Nephron (organoid): Measurements from ENCODE around the gene RELCH.

Source experiments
- H3K27ac Mint-ChIP-seq, 3 experiments: 2 replicates each; pipeline ENCODE4 v1.8.0; 2020; ENCODE audit warnings: mixed read lengths in 3 of 3, mild to moderate bottlenecking in 2 of 3, moderate library complexity in 1 of 3
- H3K27me3 Mint-ChIP-seq: 2 replicates; pipeline ENCODE4 v1.8.0; 2021; ENCODE audit warnings: low read depth, mild to moderate bottlenecking, moderate library complexity, mixed read lengths
- H3K36me3 Mint-ChIP-seq: 2 replicates; pipeline ENCODE4 v1.8.0; 2020; ENCODE audit warnings: low read depth, mixed read lengths
- H3K4me1 Mint-ChIP-seq: 2 replicates; pipeline ENCODE4 v1.8.0; 2020; ENCODE audit warnings: mixed read lengths
- H3K4me3 Mint-ChIP-seq, 3 experiments: 2 replicates each; pipeline ENCODE4 v1.8.0; 2020; ENCODE audit warnings: mild to moderate bottlenecking in 3 of 3, mixed read lengths in 3 of 3, moderate library complexity in 2 of 3
- H3K9me3 Mint-ChIP-seq: 2 replicates; pipeline ENCODE4 v1.8.0; 2020; ENCODE audit warnings: mixed read lengths
- CTCF ChIP-seq, 3 experiments: fragments of 200-600 bp; sonication (generic); IDR thresholded peaks; one replicate each; pipeline ENCODE4 v1.5.0; 2021; ENCODE audit warnings: antibody characterized with exemption in 3 of 3; ENCODE audit not compliant: unreplicated experiment in 3 of 3

RELCH gene

GRCh38 chr18:62330650-62331049 lies 143.6 kb downstream of the RELCH start:
- peaks cover 6% of the 10 kb centered on the region for H3K4me1 Mint-ChIP-seq
- H3K27ac Mint-ChIP-seq: no peak overlapping the region
- no peak overlapping the region for H3K4me3 Mint-ChIP-seq
- no peak for TF ChIP-seq CTCF (IDR thresholded peaks at IDR 0.05; ENCODE audit: unreplicated experiment in 3 of 3)
- H3K27me3 Mint-ChIP-seq: peaks cover 67% of the 10 kb centered on the region
- H3K9me3 Mint-ChIP-seq: no peaks in the 10 kb centered on the region
- no peaks in the 10 kb centered on the region for H3K36me3 Mint-ChIP-seq

- Mint-ChIP-seq H3K4me3 (no peak overlapping the region), H3K27me3 (peaks cover 59% of the 10 kb centered on the region), H3K36me3 (no peaks in the 10 kb centered on the region), H3K9me3 (no peaks in the 10 kb centered on the region), H3K4me1 (no peaks in the 10 kb centered on the region), H3K27ac (no peak overlapping the region)
- no peak for TF ChIP-seq CTCF (IDR thresholded peaks at IDR 0.05; ENCODE audit: unreplicated experiment in 3 of 3)
Observed at GRCh38 chr18:62331581-62332356, 144.7 kb downstream of the RELCH start.

DNA sequence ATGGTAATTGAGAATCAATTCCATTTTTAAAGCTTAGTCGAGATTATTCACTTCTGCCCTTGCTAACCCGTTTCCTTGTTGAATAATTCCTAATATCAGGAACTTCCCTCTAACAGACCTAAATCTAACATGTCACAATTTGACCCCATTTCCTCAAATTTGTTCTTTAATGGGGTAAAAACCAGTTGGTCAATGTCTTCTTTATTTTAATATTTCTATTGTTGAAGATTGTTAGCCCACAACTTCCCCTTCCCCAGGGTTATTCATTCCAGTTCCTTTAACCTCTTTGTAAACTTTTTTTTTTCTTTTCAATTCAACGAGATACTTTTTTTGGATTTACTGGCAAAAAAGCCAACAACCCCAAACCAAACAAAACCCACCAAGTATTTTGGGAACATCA lies 145.4 kb downstream of the RELCH start:
- H3K27me3 Mint-ChIP-seq: peaks cover 53% of the 10 kb centered on the region
- no peak overlapping the region for H3K4me3 Mint-ChIP-seq
- H3K4me1 Mint-ChIP-seq: no peaks in the 10 kb centered on the region

GRCh38 chr18:62332964-62333695 lies 146.1 kb downstream of the RELCH start:
- Mint-ChIP-seq H3K9me3 (no peaks in the 10 kb centered on the region), H3K27ac (no peak overlapping the region), H3K4me1 (no peaks in the 10 kb centered on the region), H3K36me3 (no peaks in the 10 kb centered on the region), H3K4me3 (no peak overlapping the region), H3K27me3 (peaks cover 46% of the 10 kb centered on the region)
- TF ChIP-seq CTCF (IDR thresholded peaks at IDR 0.05; ENCODE audit: unreplicated experiment in 3 of 3): no peak

More for the DNA sequence above, 145.4 kb downstream of the RELCH start:
- TF ChIP-seq CTCF (IDR thresholded peaks at IDR 0.05; ENCODE audit: unreplicated experiment in 3 of 3): no peak
- H3K36me3 Mint-ChIP-seq: no peaks in the 10 kb centered on the region
- H3K9me3 Mint-ChIP-seq: no peaks in the 10 kb centered on the region
- no peak overlapping the region for H3K27ac Mint-ChIP-seq

DNA sequence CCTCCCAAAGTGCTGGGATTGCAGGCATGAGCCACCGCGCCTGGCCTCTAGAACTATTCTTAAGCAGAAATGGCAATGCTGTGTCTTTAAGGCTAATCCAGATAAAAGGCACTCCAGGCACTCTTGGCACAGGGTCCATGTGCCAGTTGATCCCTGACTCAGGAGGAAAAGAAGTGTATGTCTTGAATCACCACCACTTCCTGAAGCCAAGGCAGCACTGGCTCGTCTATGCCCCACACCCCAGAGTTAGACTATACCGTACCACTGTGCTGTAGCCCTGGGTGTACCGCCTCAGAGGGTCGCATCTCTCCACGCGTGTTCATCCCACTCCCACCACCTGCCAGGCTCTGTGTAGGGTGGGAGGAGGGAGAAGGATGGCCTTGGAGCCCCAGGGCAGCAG lies 147.1 kb downstream of the RELCH start:
- Mint-ChIP-seq H3K36me3 (no peaks in the 10 kb centered on the region), H3K4me3 (no peak overlapping the region), H3K4me1 (no peaks in the 10 kb centered on the region), H3K27ac (no peak overlapping the region), H3K27me3 (peaks cover 45% of the 10 kb centered on the region), H3K9me3 (no peaks in the 10 kb centered on the region)
- TF ChIP-seq CTCF (IDR thresholded peaks at IDR 0.05; ENCODE audit: unreplicated experiment in 3 of 3): no peak
